Measurements from ENCODE around the gene CELF5. TPM values are rescaled to one million over a fixed set of nuclear protein-coding genes. Genes with fewer than 3 reads are reported as not detected.
A peak's percentile ranks its signal among the peaks of the same experiment; 100 is the strongest.

CELF5 gene
- total and polyA plus RNA-seq, 9 of the 15 experiments (the other 6 are each of a cell fraction or from before 2014, with no cell fraction given), result 0.01 to 0.56 (median 0.22) TPM

- TF ChIP-seq, protein P1, sequence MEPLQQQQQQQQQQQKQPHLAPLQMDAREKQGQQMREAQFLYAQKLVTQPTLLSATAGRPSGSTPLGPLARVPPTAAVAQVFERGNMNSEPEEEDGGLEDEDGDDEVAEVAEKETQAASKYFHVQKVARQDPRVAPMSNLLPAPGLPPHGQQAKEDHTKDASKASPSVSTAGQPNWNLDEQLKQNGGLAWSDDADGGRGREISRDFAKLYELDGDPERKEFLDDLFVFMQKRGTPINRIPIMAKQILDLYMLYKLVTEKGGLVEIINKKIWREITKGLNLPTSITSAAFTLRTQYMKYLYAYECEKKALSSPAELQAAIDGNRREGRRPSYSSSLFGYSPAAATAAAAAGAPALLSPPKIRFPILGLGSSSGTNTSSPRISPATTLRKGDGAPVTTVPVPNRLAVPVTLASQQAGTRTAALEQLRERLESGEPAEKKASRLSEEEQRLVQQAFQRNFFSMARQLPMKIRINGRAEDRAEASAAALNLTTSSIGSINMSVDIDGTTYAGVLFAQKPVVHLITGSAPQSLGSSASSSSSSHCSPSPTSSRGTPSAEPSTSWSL (CRISPR knock-in tag; IDR thresholded peaks at IDR 0.05; ENCODE audit: borderline replicate concordance), result no peak
- peak; percentile 100 for TF ChIP-seq ZNF436 (CRISPR knock-in tag; IDR thresholded peaks at IDR 0.05)
- TF ChIP-seq ATF7 (IDR thresholded peaks at IDR 0.05), result no peak; the same call in 1 of the 2 replicates
- no peak for TF ChIP-seq SPI1 (IDR thresholded peaks at IDR 0.05; ENCODE audit: borderline replicate concordance, low read depth, low read length)
- TF ChIP-seq FUS (optimal IDR thresholded peaks at IDR 0.05; ENCODE audit: low read depth, low read length), result no peak
- TF ChIP-seq PPARD (CRISPR knock-in tag; IDR thresholded peaks at IDR 0.05), result no peak
- TF ChIP-seq WHSC1 (IDR thresholded peaks at IDR 0.05; ENCODE audit: low read length), result no peak
- no peak for TF ChIP-seq SNRNP70 (optimal IDR thresholded peaks at IDR 0.05; ENCODE audit: low read depth, low read length)
- no peak for TF ChIP-seq BMI1 (IDR thresholded peaks at IDR 0.05; ENCODE audit: low read length)
- TF ChIP-seq, protein P2, sequence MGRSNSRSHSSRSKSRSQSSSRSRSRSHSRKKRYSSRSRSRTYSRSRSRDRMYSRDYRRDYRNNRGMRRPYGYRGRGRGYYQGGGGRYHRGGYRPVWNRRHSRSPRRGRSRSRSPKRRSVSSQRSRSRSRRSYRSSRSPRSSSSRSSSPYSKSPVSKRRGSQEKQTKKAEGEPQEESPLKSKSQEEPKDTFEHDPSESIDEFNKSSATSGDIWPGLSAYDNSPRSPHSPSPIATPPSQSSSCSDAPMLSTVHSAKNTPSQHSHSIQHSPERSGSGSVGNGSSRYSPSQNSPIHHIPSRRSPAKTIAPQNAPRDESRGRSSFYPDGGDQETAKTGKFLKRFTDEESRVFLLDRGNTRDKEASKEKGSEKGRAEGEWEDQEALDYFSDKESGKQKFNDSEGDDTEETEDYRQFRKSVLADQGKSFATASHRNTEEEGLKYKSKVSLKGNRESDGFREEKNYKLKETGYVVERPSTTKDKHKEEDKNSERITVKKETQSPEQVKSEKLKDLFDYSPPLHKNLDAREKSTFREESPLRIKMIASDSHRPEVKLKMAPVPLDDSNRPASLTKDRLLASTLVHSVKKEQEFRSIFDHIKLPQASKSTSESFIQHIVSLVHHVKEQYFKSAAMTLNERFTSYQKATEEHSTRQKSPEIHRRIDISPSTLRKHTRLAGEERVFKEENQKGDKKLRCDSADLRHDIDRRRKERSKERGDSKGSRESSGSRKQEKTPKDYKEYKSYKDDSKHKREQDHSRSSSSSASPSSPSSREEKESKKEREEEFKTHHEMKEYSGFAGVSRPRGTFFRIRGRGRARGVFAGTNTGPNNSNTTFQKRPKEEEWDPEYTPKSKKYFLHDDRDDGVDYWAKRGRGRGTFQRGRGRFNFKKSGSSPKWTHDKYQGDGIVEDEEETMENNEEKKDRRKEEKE (IDR thresholded peaks at IDR 0.05; ENCODE audit: borderline replicate concordance in 1 of 2, control insufficient read depth in 1 of 2, low read depth in 2 of 2, low read length in 1 of 2), result no peak
- TF ChIP-seq LEF1 (IDR thresholded peaks at IDR 0.05), result no peak
- peak; percentile 87 for TF ChIP-seq TCF3 (CRISPR knock-in tag; IDR thresholded peaks at IDR 0.05)
- TF ChIP-seq, protein P3, sequence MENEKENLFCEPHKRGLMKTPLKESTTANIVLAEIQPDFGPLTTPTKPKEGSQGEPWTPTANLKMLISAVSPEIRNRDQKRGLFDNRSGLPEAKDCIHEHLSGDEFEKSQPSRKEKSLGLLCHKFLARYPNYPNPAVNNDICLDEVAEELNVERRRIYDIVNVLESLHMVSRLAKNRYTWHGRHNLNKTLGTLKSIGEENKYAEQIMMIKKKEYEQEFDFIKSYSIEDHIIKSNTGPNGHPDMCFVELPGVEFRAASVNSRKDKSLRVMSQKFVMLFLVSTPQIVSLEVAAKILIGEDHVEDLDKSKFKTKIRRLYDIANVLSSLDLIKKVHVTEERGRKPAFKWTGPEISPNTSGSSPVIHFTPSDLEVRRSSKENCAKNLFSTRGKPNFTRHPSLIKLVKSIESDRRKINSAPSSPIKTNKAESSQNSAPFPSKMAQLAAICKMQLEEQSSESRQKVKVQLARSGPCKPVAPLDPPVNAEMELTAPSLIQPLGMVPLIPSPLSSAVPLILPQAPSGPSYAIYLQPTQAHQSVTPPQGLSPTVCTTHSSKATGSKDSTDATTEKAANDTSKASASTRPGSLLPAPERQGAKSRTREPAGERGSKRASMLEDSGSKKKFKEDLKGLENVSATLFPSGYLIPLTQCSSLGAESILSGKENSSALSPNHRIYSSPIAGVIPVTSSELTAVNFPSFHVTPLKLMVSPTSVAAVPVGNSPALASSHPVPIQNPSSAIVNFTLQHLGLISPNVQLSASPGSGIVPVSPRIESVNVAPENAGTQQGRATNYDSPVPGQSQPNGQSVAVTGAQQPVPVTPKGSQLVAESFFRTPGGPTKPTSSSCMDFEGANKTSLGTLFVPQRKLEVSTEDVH (IDR thresholded peaks at IDR 0.05; ENCODE audit: low read depth, partially characterized antibody), result no peak
- no peak for TF ChIP-seq ZNF740 (CRISPR knock-in tag; IDR thresholded peaks at IDR 0.05)
- no peak for TF ChIP-seq ZNF740 (tag; IDR thresholded peaks at IDR 0.05)
- TF ChIP-seq E4F1 (CRISPR knock-in tag; IDR thresholded peaks at IDR 0.05; ENCODE audit: borderline replicate concordance), result no peak
Measured at GRCh38 chr19:3183721-3184641, 40.5 kb upstream of the CELF5 start (continued).

Measured in K562 (cell line).